SJCRH30 (cell line): ENCODE measurements around the gene MAGI2. TPM values are rescaled to one million over a fixed set of nuclear protein-coding genes. Genes with fewer than 3 reads are reported as not detected.

Experiments
- DNase-seq, 2 experiments: peaks; one replicate each; pipeline ENCODE4 v3.0.0-alpha.2; 2015 to 2020
- H3K27ac ChIP-seq: fragments of 250-450 bp; sonication (Bioruptor Pico); 2 replicates; pipeline ENCODE4 v1.5.1; 2020; ENCODE audit warnings: mild to moderate bottlenecking, moderate library complexity
- H3K27me3 ChIP-seq: fragments of 250-450 bp; sonication (Bioruptor Pico); 2 replicates; pipeline ENCODE4 v1.5.1; 2020; ENCODE audit warnings: mild to moderate bottlenecking, moderate library complexity
- H3K36me3 ChIP-seq: fragments of 250-450 bp; sonication (Bioruptor Pico); 2 replicates; pipeline ENCODE4 v1.5.1; 2020; ENCODE audit warnings: mild to moderate bottlenecking, moderate library complexity
- H3K4me1 ChIP-seq: fragments of 250-450 bp; sonication (Bioruptor Pico); 2 replicates; pipeline ENCODE4 v1.5.1; 2020; ENCODE audit warnings: mild to moderate bottlenecking, moderate library complexity
- H3K4me3 ChIP-seq: fragments of 250-450 bp; sonication (Bioruptor Pico); 2 replicates; pipeline ENCODE4 v1.5.1; 2020; ENCODE audit warnings: mild to moderate bottlenecking, moderate library complexity
- H3K9me3 ChIP-seq: fragments of 250-450 bp; sonication (Bioruptor Pico); replicated peaks from 2 replicates; pipeline ENCODE4 v1.5.1; 2020; ENCODE audit warnings: mild to moderate bottlenecking, moderate library complexity
- total RNA-seq: library from RNA; depleted of rRNA; stranded (reverse); fragments of >200 nt; shearing (Covaris generic); gene quantifications from 2 replicates; pipeline ENCODE4 v1.2.3, GENCODE V29; 2014

Gene MAGI2
- total RNA-seq, 1 experiment from 2014 or later = 2.4 TPM

GRCh38 chr7:78099715-78100394 is 1353.6 kb downstream of the MAGI2 start:
- no peak for DNase-seq
- no peaks in the 10 kb centered on the region for H3K27me3 ChIP-seq
- no peaks in the 10 kb centered on the region for H3K36me3 ChIP-seq
- H3K9me3 ChIP-seq = no peaks in the 10 kb centered on the region
- H3K4me3 ChIP-seq = no peak overlapping the region
- no peak overlapping the region for H3K27ac ChIP-seq
- no peaks in the 10 kb centered on the region for H3K4me1 ChIP-seq

DNA sequence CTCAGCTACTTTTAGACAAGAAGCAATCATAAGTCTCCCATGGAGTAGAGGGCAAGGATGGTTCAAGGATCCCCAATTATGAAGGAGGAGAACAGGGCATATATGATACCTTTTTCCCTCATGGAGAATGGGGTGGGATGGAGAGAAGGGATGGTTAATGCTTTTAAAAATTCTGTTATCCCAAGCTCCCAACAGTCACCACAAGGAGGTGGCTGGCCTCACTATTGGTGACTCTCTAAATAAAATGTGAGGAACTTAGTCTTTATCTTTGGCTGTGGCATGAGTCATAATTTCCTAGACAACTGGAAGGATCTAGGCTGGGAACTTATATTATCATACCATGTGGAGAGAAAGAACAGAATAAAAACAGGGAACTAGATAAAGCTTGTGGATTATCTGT is 1357.9 kb downstream of the MAGI2 start:
- no peak for DNase-seq
- Histone ChIP-seq H3K27ac (no peak overlapping the region), H3K36me3 (no peaks in the 10 kb centered on the region), H3K4me1 (no peaks in the 10 kb centered on the region; the same call in 1 of the 2 replicates), H3K4me3 (no peak overlapping the region), H3K9me3 (no peaks in the 10 kb centered on the region), H3K27me3 (no peaks in the 10 kb centered on the region)

GRCh38 chr7:78092331-78092730 is 1361.1 kb downstream of the MAGI2 start:
- DNase-seq = no peak
- H3K9me3 ChIP-seq = 0 out of 2 replicates have a peak, but pooled peaks cover 3% of the 10 kb centered on the region
- H3K27ac ChIP-seq = no peak overlapping the region
- no peaks in the 10 kb centered on the region; the same call in 1 of the 2 replicates for H3K4me1 ChIP-seq
- H3K4me3 ChIP-seq = no peak overlapping the region
- H3K27me3 ChIP-seq = no peaks in the 10 kb centered on the region; the same call in 1 of the 2 replicates
- no peaks in the 10 kb centered on the region for H3K36me3 ChIP-seq

GRCh38 chr7:78090616-78091015 is 1362.9 kb downstream of the MAGI2 start:
- Histone ChIP-seq H3K4me3 (no peak overlapping the region), H3K36me3 (no peaks in the 10 kb centered on the region), H3K27me3 (no peaks in the 10 kb centered on the region; the same call in 1 of the 2 replicates), H3K9me3 (0 out of 2 replicates have a peak, but pooled peaks cover 3% of the 10 kb centered on the region), H3K27ac (no peak overlapping the region), H3K4me1 (no peaks in the 10 kb centered on the region; the same call in 1 of the 2 replicates)
- no peak for DNase-seq

GRCh38 chr7:78083476-78084120 is 1369.9 kb downstream of the MAGI2 start:
- Histone ChIP-seq H3K9me3 (0 out of 2 replicates have a peak, but pooled peaks cover 3% of the 10 kb centered on the region), H3K27me3 (no peaks in the 10 kb centered on the region; the same call in 1 of the 2 replicates), H3K4me1 (no peaks in the 10 kb centered on the region), H3K4me3 (no peak overlapping the region), H3K36me3 (no peaks in the 10 kb centered on the region), H3K27ac (no peak overlapping the region)
- DNase-seq = no peak

- H3K9me3 ChIP-seq = 0 out of 2 replicates have a peak, but pooled peaks cover 2% of the 10 kb centered on the region
- no peak overlapping the region for H3K27ac ChIP-seq
- H3K36me3 ChIP-seq = no peaks in the 10 kb centered on the region
- no peak for DNase-seq
- H3K4me3 ChIP-seq = no peak overlapping the region
- no peaks in the 10 kb centered on the region; the same call in 1 of the 2 replicates for H3K27me3 ChIP-seq
- H3K4me1 ChIP-seq = no peaks in the 10 kb centered on the region
Measured at GRCh38 chr7:78082556-78082955, 1370.9 kb downstream of the MAGI2 start.

DNA sequence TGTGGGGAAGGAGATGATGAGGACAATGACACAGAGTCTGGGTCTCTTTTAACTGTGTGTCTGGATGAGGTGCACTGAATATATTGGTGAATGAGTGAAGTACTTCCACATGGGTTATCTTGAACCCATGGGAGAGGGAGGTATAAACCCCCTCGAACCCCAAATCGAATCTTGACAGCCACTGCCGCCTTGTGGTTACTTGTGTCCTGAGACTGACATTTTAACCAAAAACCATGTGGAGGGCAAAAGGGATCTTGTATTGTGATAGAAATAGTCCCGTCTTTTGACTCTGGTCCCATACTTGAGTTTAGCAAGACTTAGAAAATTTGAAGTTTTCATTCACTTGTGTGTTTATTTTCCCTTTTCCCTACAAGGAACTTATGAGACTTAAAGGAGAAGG is 1371.6 kb downstream of the MAGI2 start:
- Histone ChIP-seq H3K27me3 (no peaks in the 10 kb centered on the region), H3K4me1 (no peaks in the 10 kb centered on the region), H3K4me3 (no peak overlapping the region), H3K9me3 (no peaks in the 10 kb centered on the region), H3K27ac (no peak overlapping the region), H3K36me3 (no peaks in the 10 kb centered on the region)
- DNase-seq = no peak

DNA sequence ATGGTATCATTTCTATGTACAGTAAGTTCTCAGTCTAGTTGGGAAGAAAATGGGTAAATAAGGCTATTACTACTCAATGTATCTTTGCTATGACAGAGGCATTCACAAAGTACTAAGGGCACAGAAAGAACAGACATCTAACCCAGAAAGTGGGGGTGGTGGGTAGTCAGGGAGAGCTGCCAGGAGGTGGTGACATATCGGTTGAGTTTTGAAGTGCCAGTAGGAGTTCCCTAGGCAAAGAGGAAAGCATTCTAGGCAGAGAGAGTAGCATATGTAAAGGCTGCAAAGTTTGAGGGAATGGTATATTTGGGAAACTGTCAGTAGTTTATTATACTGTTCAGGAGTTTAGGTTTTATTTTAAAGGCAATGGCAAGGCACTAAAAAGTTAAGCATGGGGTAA is 1372.1 kb downstream of the MAGI2 start:
- Histone ChIP-seq H3K4me3 (no peak overlapping the region), H3K9me3 (no peaks in the 10 kb centered on the region)
- DNase-seq = no peak

GRCh38 chr7:78080811-78081210 is 1372.7 kb downstream of the MAGI2 start:
- no peaks in the 10 kb centered on the region for H3K27me3 ChIP-seq
- no peak overlapping the region for H3K27ac ChIP-seq
- no peak for DNase-seq
- no peaks in the 10 kb centered on the region for H3K4me1 ChIP-seq
- no peaks in the 10 kb centered on the region for H3K36me3 ChIP-seq
- H3K4me3 ChIP-seq = no peak overlapping the region
- no peaks in the 10 kb centered on the region for H3K9me3 ChIP-seq

More for the DNA sequence above, 1372.1 kb downstream of the MAGI2 start:
- Histone ChIP-seq H3K36me3 (no peaks in the 10 kb centered on the region), H3K27me3 (no peaks in the 10 kb centered on the region), H3K27ac (no peak overlapping the region), H3K4me1 (no peaks in the 10 kb centered on the region)

DNA sequence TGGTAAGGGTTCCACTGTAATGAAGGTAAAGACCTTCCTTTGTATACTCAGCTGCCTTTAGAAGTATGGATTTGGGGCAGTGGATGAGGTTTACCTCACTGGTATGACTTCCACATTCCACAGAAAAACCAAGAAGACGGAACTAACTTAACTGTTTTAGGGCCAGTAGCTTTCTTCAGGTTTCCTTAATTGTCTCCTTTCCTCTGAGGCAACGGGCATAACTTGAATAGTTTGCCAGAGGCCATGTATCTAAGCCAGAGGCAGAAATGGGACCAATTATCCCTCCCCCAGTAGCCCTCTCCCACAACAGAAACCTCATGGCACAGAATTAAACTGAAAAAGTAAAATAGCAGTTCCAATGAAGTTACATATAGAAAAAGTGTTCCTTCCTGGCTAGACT is 1373.2 kb downstream of the MAGI2 start:
- Histone ChIP-seq H3K36me3 (no peaks in the 10 kb centered on the region), H3K4me1 (no peaks in the 10 kb centered on the region), H3K27me3 (no peaks in the 10 kb centered on the region), H3K27ac (no peak overlapping the region), H3K9me3 (no peaks in the 10 kb centered on the region), H3K4me3 (no peak overlapping the region)
- DNase-seq = no peak

- H3K4me1 ChIP-seq = peaks cover 5% of the 10 kb centered on the region; the same call in 1 of the 2 replicates
- H3K9me3 ChIP-seq = no peaks in the 10 kb centered on the region
- H3K4me3 ChIP-seq = no peak overlapping the region
- DNase-seq = no peak
- peaks cover 7% of the 10 kb centered on the region; the same call in 1 of the 2 replicates for H3K27me3 ChIP-seq
- H3K27ac ChIP-seq = no peak overlapping the region
- H3K36me3 ChIP-seq = no peaks in the 10 kb centered on the region
Measured at GRCh38 chr7:78074713-78075112, 1378.8 kb downstream of the MAGI2 start.

GRCh38 chr7:78073609-78074382 is 1379.7 kb downstream of the MAGI2 start:
- Histone ChIP-seq H3K4me1 (peaks cover 5% of the 10 kb centered on the region; the same call in 1 of the 2 replicates), H3K9me3 (no peaks in the 10 kb centered on the region), H3K27me3 (peaks cover 7% of the 10 kb centered on the region; the same call in 1 of the 2 replicates), H3K4me3 (no peak overlapping the region), H3K36me3 (no peaks in the 10 kb centered on the region), H3K27ac (no peak overlapping the region)
- no peak for DNase-seq

- Histone ChIP-seq H3K27me3 (peaks cover 7% of the 10 kb centered on the region; the same call in 1 of the 2 replicates), H3K9me3 (0 out of 2 replicates have a peak, but pooled peaks cover 3% of the 10 kb centered on the region), H3K4me3 (no peak overlapping the region), H3K27ac (no peak overlapping the region), H3K36me3 (no peaks in the 10 kb centered on the region), H3K4me1 (peaks cover 5% of the 10 kb centered on the region; the same call in 1 of the 2 replicates)
- DNase-seq = no peak
Measured at GRCh38 chr7:78072201-78072590, 1381.3 kb downstream of the MAGI2 start.

DNA sequence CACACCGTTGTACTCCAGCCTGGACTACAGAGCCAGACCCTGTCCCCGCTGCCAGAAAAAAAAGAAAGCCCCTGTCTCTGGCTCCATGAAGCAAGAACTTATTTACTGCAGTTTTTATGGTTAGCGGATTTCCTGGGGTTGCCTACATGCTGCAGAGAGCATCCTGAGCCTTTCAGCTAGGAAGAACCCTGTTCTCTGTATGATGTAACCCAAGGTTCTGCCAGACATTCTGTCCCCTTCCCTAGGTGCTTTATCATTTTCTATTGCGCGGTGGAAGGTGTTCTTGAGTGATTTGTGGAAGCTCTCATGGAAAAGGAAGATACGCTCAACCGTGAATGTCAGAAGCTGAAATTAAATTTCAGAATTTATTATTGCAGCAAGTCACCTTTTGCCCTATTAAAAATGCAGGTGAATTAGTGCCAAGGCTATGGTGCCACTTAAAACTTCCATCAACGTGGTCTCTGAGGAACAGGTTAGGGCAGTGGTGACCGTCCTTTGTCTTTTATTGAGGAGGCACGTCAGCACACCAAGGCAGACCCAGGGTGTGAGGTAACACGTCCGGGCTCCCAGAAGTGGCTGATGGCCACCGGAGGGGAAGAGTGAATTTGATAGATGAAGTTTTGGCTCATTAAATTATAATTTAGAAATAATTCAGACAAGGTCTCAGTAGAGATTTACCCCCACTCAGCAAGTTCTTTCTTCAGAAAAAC is 1381.8 kb downstream of the MAGI2 start:
- Histone ChIP-seq H3K9me3 (0 out of 2 replicates have a peak, but pooled peaks cover 3% of the 10 kb centered on the region), H3K27me3 (peaks cover 7% of the 10 kb centered on the region; the same call in 1 of the 2 replicates), H3K4me3 (no peak overlapping the region), H3K4me1 (peaks cover 5% of the 10 kb centered on the region; the same call in 1 of the 2 replicates), H3K27ac (no peak overlapping the region), H3K36me3 (no peaks in the 10 kb centered on the region)
- no peak for DNase-seq
